GM21786 (cell line): ENCODE data around the gene NEUROG3.
"Not testable (repeated sequence)": the region's sequence is repeated elsewhere in the genome, so short reads cannot be mapped to it uniquely, and the experiment has no call there.

Source experiments
- ATAC-seq: cut with Tn5 transposase; IDR thresholded peaks from one replicate; pipeline ENCODE4 v1.9.1; 2021; ENCODE audit not compliant: unreplicated experiment

Gene NEUROG3

GRCh38 chr10:69572159-69573055 lies 815 bp downstream of the NEUROG3 start:
- ATAC-seq, result no peak

GRCh38 chr10:69571618-69572158 lies 1.5 kb downstream of the NEUROG3 start:
- no peak for ATAC-seq

- no peak for ATAC-seq
Observed at GRCh38 chr10:69570050-69570816, 3.0 kb downstream of the NEUROG3 start.

GRCh38 chr10:69569396-69569934 lies 3.8 kb downstream of the NEUROG3 start:
- ATAC-seq, result no peak

- ATAC-seq, result no peak
Observed at GRCh38 chr10:69568472-69569395, 4.5 kb downstream of the NEUROG3 start.

- ATAC-seq, result no peak
Observed at GRCh38 chr10:69567920-69568319, 5.3 kb downstream of the NEUROG3 start.

DNA sequence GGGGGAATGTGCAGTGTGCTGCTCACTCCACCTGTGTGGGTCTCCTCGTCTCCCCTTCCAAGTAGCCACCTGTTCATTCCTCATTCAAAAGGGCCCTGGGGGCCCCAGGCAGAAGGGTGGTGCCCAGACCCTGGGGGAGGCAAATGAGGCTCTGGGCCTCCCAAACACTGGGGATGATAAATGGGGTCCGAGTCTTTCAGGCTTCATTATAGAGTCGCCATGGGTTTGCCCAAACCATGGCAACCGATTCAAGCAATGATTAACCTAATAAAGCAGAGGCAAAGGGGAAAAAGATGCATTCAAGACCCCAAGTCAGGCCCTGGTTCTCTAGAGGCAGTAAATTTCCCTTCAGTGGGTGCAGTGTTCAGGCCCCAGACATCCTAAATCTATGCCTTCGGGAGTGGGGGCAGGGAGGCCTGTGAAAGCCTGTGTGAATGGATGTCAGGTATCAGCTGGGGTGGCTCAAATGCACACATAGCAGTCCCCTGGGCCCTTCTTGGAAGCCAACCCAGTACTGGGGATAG lies 10.4 kb downstream of the NEUROG3 start:
- no peak for ATAC-seq

- no peak for ATAC-seq
Observed at GRCh38 chr10:69559525-69559924, 13.7 kb downstream of the NEUROG3 start.

GRCh38 chr10:69558559-69558958 lies 14.7 kb downstream of the NEUROG3 start:
- ATAC-seq, result no peak

- no peak for ATAC-seq
Observed at GRCh38 chr10:69554611-69555010, 18.6 kb downstream of the NEUROG3 start.

GRCh38 chr10:69553328-69553727 lies 19.9 kb downstream of the NEUROG3 start:
- no peak for ATAC-seq

DNA sequence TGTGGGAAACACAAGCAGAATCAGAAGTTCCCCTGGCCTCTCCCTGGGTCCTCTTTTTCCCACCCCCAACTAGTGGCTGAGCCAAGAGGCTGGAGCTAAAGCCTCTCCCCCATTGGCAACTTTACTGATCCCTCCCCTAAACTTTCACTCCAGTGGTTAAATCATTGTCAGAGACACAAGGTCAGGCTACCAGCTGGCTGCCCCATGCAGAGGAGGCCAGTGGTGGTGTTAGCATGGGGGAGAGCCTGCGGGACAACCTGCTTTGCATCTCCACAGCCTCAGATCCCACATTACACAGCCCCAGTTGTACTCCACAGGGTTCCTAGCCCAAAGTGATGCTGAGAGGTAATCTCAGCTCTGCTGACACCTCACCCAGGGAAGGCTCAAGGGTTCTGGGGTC lies 21.0 kb downstream of the NEUROG3 start:
- ATAC-seq, result no peak

GRCh38 chr10:69549959-69550358 lies 23.3 kb downstream of the NEUROG3 start:
- no peak for ATAC-seq

DNA sequence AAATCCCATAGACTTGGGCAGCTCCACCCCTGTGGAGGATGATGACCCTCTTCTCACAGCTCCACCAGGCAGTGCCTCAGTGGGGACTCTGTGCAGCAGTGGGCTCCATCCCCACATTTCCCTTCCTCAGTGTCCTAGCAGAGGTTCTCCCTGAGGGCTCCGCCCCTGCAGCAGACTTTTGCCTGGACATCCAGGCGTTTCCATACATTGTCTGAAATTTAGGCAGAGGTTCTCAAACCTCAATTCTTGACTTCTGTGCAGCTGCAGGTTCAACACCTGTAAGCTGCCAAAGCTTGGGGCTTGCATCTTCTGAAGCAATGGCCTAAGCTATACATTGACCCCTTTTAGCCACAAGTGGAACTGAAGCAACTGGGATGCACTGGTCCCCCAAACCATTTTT lies 31.8 kb downstream of the NEUROG3 start:
- no peak for ATAC-seq

- ATAC-seq, result no peak
Observed at GRCh38 chr10:69538461-69538860, 34.8 kb downstream of the NEUROG3 start.

DNA sequence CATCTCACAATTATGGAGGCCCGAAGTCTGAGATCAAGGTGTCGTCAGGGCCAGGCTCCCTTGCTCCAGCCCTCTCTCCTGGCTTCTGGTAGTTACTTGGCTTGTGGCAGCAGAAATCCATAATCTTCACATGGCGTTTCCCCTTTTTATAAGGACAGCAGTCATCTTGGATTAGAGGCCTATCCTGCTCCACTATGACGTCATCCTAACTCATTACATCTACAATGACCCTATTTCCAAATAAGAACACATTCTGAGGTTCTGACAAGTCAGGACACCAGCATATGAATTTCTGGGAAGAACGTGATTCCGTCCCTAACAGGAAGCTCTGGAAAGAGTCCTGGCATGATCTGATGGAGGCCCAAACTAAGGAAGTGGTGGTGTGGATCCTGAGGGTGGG lies 35.8 kb downstream of the NEUROG3 start:
- ATAC-seq, result no peak

DNA sequence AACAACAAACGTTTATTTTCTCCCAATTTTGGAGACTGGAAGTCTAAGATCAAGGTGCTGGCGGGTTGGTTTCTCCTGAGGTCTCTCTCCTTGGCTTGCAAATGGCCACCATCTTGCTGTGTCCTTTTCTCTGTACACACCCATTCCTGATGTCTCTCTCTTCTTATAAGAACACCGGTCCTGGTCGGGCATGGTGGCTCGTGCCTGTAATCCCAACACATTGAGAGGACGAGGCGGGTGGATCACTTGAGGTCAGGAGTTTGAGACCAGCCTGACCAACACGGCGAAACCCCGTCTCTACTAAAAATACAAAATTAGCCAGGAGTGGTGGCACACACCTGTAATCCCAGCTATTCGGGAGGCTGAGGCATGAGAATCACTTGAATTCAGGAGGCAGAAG lies 36.7 kb downstream of the NEUROG3 start:
- ATAC-seq, result not testable (repeated sequence)

- ATAC-seq, result no peak
Observed at GRCh38 chr10:69533658-69534057, 39.6 kb downstream of the NEUROG3 start.

DNA sequence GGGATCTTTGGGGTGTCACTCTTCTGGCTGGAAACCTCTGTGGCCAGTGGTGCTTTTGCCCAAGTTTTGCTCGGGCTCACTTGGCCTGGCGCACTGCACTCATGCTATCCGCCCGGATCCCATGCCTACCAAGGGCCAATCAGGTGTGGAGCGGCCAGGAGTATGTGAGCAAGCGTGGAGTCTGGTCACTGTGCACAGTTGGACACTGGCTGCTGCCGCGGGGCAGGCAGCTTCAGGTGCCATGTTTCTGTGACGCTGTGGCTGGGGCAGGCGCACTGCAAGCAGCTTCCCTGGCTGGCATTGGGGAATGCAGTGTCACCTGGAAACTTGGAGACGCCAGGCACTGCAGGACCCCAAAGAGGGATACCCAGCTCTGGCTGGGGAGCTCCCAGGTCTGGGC lies 45.3 kb downstream of the NEUROG3 start:
- no peak for ATAC-seq
